Measurements from ENCODE around the gene VGLL2. TPM values are rescaled to one million over a fixed set of nuclear protein-coding genes. Genes with fewer than 3 reads are reported as not detected.
A peak's percentile ranks its signal among the peaks of the same experiment; 100 is the strongest.

Gene VGLL2
- total RNA-seq, 2 donors from 2014 or later: 4.2 TPM; not detected in 1

GRCh38 chr6:117266257-117267053 is 1.1 kb downstream of the VGLL2 start:
- no peak for TF ChIP-seq CTCF (IDR thresholded peaks at IDR 0.05)
- H3K27me3 ChIP-seq: peaks cover 54 to 83% of the 10 kb centered on the region in 2 donors
- H3K4me3 ChIP-seq: peak overlapping the region in 1 of 2 donors; percentile 42
- DNase-seq (ENCODE audit: low spot score): no peak
- peaks cover 0 to 5% of the 10 kb centered on the region in 2 donors for H3K9me3 ChIP-seq
- H3K4me1 ChIP-seq: peaks cover 0 to 34% of the 10 kb centered on the region in 2 donors
- no peaks in the 10 kb centered on the region for H3K36me3 ChIP-seq
- no peak overlapping the region for H3K27ac ChIP-seq

GRCh38 chr6:117267054-117267347 is 1.6 kb downstream of the VGLL2 start:
- no peak overlapping the region for H3K4me3 ChIP-seq
- H3K4me1 ChIP-seq: peaks cover 0 to 34% of the 10 kb centered on the region in 2 donors
- peaks cover 0 to 5% of the 10 kb centered on the region in 2 donors for H3K9me3 ChIP-seq
- TF ChIP-seq CTCF (IDR thresholded peaks at IDR 0.05): no peak
- H3K27ac ChIP-seq: no peak overlapping the region
- DNase-seq (ENCODE audit: low spot score): no peak
- peaks cover 56 to 83% of the 10 kb centered on the region in 2 donors for H3K27me3 ChIP-seq
- no peaks in the 10 kb centered on the region for H3K36me3 ChIP-seq

- H3K27ac ChIP-seq: no peak overlapping the region
- TF ChIP-seq CTCF (IDR thresholded peaks at IDR 0.05): no peak
- peaks cover 0 to 3% of the 10 kb centered on the region in 2 donors for H3K9me3 ChIP-seq
- no peaks in the 10 kb centered on the region for H3K36me3 ChIP-seq
- peaks cover 58 to 78% of the 10 kb centered on the region in 2 donors for H3K27me3 ChIP-seq
- H3K4me1 ChIP-seq: peaks cover 0 to 34% of the 10 kb centered on the region in 2 donors
- no peak overlapping the region for H3K4me3 ChIP-seq
- no peak for DNase-seq (ENCODE audit: low spot score)
These were observed 2.6 kb downstream of the VGLL2 start for GRCh38 chr6:117267766-117268534.

GRCh38 chr6:117268924-117269323 is 3.6 kb downstream of the VGLL2 start:
- H3K9me3 ChIP-seq: no peaks in the 10 kb centered on the region
- no peaks in the 10 kb centered on the region for H3K36me3 ChIP-seq
- H3K27me3 ChIP-seq: peaks cover 57 to 68% of the 10 kb centered on the region in 2 donors
- TF ChIP-seq CTCF (IDR thresholded peaks at IDR 0.05): no peak
- no peak overlapping the region for H3K27ac ChIP-seq
- no peak for DNase-seq (ENCODE audit: low spot score)
- no peak overlapping the region for H3K4me3 ChIP-seq
- peaks cover 0 to 34% of the 10 kb centered on the region in 2 donors for H3K4me1 ChIP-seq

- no peaks in the 10 kb centered on the region for H3K36me3 ChIP-seq
- TF ChIP-seq CTCF (IDR thresholded peaks at IDR 0.05): no peak
- H3K4me1 ChIP-seq: peaks cover 0 to 28% of the 10 kb centered on the region in 2 donors
- no peak overlapping the region for H3K27ac ChIP-seq
- H3K4me3 ChIP-seq: peak overlapping the region in 1 of 2 donors; percentile 33
- peaks cover 56 to 61% of the 10 kb centered on the region in 2 donors for H3K27me3 ChIP-seq
- no peaks in the 10 kb centered on the region for H3K9me3 ChIP-seq
- no peak for DNase-seq (ENCODE audit: low spot score)
These were observed 4.3 kb downstream of the VGLL2 start for GRCh38 chr6:117269638-117270054.
